ENCODE data around the gene ECT2.
"Not testable (repeated sequence)": the region's sequence is repeated elsewhere in the genome, so short reads cannot be mapped to it uniquely, and the experiment has no call there.

ECT2 gene, protein sequence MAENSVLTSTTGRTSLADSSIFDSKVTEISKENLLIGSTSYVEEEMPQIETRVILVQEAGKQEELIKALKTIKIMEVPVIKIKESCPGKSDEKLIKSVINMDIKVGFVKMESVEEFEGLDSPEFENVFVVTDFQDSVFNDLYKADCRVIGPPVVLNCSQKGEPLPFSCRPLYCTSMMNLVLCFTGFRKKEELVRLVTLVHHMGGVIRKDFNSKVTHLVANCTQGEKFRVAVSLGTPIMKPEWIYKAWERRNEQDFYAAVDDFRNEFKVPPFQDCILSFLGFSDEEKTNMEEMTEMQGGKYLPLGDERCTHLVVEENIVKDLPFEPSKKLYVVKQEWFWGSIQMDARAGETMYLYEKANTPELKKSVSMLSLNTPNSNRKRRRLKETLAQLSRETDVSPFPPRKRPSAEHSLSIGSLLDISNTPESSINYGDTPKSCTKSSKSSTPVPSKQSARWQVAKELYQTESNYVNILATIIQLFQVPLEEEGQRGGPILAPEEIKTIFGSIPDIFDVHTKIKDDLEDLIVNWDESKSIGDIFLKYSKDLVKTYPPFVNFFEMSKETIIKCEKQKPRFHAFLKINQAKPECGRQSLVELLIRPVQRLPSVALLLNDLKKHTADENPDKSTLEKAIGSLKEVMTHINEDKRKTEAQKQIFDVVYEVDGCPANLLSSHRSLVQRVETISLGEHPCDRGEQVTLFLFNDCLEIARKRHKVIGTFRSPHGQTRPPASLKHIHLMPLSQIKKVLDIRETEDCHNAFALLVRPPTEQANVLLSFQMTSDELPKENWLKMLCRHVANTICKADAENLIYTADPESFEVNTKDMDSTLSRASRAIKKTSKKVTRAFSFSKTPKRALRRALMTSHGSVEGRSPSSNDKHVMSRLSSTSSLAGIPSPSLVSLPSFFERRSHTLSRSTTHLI

DNA sequence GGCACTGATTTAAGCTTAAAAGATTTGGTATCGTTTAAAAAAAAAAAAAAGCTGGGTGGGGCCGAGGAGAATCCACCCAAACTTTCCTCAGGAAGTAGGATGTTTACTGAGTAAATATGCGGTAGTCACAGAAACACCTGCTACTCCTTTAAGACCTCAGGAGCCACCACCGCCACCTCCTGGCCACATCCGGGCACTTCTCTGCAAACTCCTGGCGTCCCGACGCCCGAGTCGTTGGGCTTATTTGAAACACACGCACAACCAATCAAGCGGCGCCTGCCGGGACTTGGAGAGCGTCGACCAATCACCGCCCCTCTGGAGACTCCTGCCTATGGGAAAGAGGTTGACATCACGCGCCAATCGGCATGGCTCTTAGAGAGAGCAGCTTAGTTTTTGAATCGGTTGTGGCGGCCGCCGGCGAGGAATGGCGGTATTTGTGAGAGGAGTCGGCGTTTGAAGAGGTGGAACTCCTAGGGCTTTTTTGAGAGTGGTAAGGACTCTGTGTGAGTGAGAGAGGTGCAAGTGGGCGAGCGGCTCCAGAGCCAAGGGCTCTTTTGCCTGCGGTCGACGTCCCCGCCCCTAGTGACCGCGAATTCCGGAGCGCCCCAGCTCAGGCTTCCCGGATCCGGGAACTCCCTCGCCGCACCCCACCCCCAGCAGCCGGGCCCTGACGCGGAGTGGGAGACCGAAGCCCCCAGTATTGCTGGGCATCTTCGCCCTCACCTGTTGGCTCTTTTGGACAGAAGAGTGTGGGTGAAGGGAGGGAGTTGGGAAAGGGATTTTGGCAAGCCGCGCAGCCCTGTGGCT is at the start of gene ECT2:
ECT2 (plus strand) TSS at position 359 of the 807 bp plus-strand sequence. CDS start 3,805 bp downstream, outside the sequence.
- peak; percentile 88 for DNase-seq (ENCODE audit: low read depth)

DNA sequence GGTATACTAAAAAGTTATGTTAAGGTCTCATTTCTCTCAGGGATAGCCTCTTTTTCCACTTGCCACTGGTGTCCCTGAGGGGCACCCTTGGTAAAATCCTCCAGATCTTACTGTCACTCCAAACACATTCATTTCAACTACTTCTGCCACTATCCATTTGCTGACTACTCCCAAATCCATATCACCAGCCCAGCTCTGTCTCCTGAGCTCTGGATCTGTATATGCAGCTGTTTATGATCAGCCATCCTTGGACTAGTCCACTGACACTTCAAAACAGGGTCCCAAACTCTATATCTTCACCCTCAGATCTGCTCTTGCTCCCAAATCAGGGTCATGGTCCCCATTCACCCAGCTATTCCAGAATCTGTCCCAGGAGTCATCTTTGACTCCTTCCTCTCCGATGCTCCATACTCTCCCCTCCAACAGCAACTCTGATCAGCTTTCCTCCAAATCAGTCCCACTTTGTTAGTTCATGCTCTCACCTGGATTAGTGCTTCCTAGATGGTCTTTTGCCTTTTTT is 49.5 kb upstream of the ECT2 start:
- no peak for DNase-seq (ENCODE audit: low read depth)

DNA sequence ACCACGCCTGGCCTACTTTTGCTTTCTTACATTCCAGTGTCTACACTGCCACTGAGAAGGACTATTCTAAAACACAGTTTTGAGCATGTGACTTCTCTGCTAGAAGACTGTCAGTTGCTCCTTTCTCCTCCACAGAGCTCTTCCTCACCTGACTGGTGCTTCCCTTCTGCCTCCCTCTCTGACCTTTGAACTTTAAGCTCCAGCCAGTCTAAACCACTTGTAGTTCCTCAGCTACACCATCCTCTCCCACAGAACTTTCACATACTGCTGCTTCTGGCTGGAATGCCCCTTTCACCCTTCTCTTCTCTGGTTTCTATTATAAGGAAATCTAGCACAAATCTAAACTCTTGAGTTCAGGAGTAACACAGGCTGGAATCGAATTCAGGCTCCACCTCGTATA is 48.8 kb upstream of the ECT2 start:
- no peak for DNase-seq (ENCODE audit: low read depth)

DNA sequence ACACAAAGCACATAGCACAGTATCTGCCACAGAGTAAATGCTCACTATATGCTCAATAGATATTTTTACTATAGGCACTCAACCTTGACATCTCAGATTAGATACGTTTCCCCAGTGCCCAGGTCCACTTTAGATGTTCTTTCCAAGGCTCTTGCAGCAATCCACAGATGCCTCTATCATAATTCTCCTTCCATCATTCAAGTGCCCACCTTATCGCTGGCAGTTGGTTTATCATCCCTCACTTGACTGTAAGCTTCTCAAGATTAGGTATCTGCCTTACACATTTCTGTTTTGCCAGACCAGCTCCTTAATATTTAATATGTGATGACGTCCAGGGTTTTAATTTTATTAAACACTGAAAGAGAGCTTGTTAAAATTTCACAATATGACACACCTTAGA is 48.3 kb upstream of the ECT2 start:
- DNase-seq (ENCODE audit: low read depth), result no peak

- not testable (repeated sequence) for DNase-seq (ENCODE audit: low read depth)
These were observed 47.8 kb upstream of the ECT2 start for GRCh38 chr3:172702731-172703130.

DNA sequence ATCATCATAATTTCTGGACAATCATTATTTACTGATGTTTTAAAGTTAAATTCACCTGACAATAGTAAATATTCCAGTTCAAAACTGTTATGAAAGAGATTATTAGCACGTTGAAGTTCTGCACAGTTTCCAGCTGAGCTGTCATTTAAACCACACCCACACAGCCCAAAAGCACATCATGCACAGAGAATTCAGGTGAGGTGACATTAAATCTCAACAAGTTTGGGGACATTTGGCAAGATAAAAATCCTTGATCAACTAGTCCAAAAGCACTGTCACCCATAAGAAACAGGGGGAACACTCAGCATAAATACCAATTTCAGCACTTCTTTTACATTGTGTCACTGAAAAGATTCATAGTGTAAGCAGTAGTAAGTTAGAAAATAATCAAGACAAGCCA is 46.5 kb upstream of the ECT2 start:
- DNase-seq (ENCODE audit: low read depth), result no peak

GRCh38 chr3:172705170-172705569 is 45.4 kb upstream of the ECT2 start:
- no peak for DNase-seq (ENCODE audit: low read depth)

DNA sequence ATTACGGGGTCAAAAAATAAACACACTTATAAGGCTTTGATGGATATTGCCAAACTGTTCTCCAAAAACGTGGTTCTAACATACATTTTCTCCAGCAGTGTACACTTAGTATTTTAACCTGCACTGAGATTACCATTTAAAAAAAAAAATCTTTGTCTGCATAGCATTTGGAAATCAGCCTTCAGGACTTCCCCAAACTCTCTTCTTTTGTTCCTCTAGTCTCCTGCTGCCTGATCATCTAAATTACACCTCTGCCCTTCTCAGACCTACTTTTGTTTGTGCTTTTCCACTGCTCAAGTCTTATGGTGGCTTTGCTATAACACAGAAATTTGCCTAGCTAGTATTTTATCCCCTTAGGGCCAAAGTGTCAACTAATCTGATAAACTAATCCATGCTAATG is 43.5 kb upstream of the ECT2 start:
- no peak for DNase-seq (ENCODE audit: low read depth)

GRCh38 chr3:172707967-172708366 is 42.6 kb upstream of the ECT2 start:
- DNase-seq (ENCODE audit: low read depth), result no peak

GRCh38 chr3:172708921-172709773 is 41.4 kb upstream of the ECT2 start:
- DNase-seq (ENCODE audit: low read depth), result no peak

GRCh38 chr3:172709774-172710663 is 40.5 kb upstream of the ECT2 start:
- DNase-seq (ENCODE audit: low read depth), result no peak

GRCh38 chr3:172710664-172711453 is 39.7 kb upstream of the ECT2 start, which contains the start of gene NCEH1:
NCEH1 (minus strand) TSS chr3:172711067; CDS start chr3:172710984, 83 bp downstream.
- DNase-seq (ENCODE audit: low read depth), result peak; percentile 50

DNA sequence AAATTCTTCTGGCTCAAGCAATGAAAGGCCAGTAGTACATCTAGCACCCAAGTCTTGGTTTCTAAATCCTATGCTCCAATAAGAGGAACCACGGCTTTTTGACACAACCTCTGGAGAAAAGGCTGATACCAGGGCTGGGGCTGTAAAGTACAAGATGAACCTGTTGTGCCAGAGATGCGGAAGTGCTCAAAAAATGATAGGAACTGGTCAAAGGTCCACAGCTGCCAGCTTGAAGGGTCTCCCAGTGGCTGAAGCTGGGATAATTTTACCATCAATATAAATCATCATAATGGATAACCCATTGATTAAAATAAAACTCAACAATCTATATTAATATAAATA is 39.1 kb upstream of the ECT2 start:
- DNase-seq (ENCODE audit: low read depth), result no peak

DNA sequence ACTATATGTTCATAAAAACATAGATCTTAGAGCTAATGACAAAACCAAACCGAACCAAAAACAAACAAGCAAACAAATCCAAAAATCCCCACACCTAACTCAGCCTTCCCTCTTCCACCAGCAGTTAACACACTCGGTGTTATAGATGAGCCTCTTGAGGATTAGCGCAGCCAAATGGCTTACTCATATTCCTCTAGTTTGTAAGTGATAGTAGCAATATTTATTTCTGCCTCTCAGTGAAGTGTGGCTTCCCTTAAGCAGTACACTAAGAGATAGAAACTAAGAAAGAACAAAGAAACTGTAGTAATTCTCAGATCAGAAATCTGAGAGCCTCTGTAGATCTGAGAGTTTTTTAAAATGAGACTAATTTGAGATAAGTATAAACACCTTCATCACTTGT is 37.2 kb upstream of the ECT2 start:
- no peak for DNase-seq (ENCODE audit: low read depth)

GRCh38 chr3:172716476-172716875 is 34.0 kb upstream of the ECT2 start:
- no peak for DNase-seq (ENCODE audit: low read depth)

DNA sequence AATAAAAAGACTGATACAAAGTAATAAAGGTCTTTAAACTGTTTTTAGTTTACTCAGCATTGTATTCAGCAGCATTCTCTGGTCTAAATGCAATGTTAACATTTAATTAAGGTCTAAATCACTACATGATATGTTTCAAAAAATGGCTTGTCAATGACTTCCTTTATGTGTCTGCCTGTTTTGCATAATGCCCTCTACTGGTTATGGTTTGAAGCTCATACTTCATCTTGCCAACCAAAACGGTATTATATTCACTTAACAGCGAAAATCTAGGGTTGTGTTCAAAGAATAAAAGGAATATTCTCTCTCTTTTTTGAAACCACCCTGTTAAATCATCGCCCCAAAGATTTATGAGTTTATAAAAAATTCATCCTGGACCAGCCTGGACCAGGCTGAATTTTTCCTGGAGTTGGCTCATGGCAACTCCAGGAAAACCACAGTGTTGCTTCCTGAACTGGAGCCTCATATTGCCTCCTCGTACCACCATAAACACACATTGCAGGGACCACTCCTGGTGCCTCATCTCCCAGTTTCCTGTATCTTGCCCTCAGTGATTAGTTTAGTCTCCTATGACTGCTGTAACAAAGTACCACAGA is 32.9 kb upstream of the ECT2 start:
- no peak for DNase-seq (ENCODE audit: low read depth)

DNA sequence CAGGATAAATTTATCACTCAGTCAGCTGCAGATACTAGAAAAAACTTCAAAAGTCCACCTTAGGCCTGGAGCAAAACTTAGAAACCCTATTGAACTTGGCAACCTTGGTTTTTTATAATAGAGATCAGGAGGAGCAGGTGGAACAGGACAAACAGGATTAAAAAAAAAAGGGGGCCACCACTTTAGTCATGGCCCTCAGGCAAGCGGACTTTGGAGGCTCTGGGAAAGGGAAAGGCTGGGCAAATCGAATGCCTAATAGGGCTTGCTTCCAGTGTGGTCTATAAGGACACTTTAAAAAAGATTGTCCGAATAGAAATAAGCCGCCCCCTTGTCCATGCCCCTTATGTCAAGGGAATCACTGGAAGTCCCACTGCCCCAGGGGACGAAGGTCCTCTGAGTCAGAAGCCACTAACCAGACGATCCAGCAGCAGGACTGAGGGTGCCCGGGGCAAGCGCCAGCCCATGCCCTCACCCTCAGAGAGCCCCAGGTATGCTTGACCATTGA is 27.9 kb upstream of the ECT2 start:
- not testable (repeated sequence) for DNase-seq (ENCODE audit: low read depth)

- no peak for DNase-seq (ENCODE audit: low read depth)
These were observed 24.1 kb upstream of the ECT2 start for GRCh38 chr3:172726380-172726779.

DNA sequence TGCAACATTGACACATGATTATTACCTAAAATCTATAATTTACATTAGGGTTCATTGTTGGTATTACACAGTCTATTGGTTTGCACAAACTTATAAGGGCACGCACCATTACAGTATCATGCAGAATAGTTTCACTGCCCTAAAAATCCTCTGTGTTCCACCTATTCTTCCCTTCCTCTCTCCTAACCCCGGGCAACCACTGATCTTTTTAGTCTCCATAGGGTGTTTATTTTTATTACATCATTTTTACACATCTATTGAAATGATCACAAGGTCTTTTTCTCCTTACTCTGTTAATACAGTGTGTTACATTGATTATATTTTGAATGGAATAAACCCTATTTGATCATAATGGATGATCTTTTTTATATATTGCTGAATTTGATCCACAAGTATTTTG is 15.5 kb upstream of the ECT2 start:
- DNase-seq (ENCODE audit: low read depth), result no peak

All from stimulated activated CD8-positive, alpha-beta memory T cell treated with anti-CD3 and anti-CD28 coated beads, Interleukin-12 subunit alpha, Interleukin-12 subunit beta, amount 100 ng/mL, for 4 hours (primary cell).